Measurements from ENCODE around the gene TPSD1.

The TPSD1 gene

GRCh38 chr16:1285669-1286512 is 30.0 kb downstream of the TPSD1 start:
- Histone ChIP-seq H3K27me3 (peaks cover 0 to 92% of the 10 kb centered on the region in 2 donors), H3K36me3 (no peaks in the 10 kb centered on the region), H3K4me1 (peaks cover 0 to 15% (median 0%) of the 10 kb centered on the region in 4 donors), H3K27ac (no peak overlapping the region), H3K9me3 (no peaks in the 10 kb centered on the region), H3K4me3 (no peak overlapping the region)
- no peak for TF ChIP-seq CTCF (IDR thresholded peaks at IDR 0.05)
- no peak for DNase-seq
- intact Hi-C loops (cut with DNase I; ENCODE audit: low total_unique reads), result no loop called here

GRCh38 chr16:1286513-1287094 is 30.7 kb downstream of the TPSD1 start:
- no peak for DNase-seq
- Histone ChIP-seq H3K27ac (no peak overlapping the region), H3K9me3 (no peaks in the 10 kb centered on the region), H3K4me1 (peaks cover 0 to 15% (median 0%) of the 10 kb centered on the region in 4 donors), H3K4me3 (no peak overlapping the region), H3K36me3 (no peaks in the 10 kb centered on the region), H3K27me3 (peaks cover 0 to 94% of the 10 kb centered on the region in 2 donors)
- TF ChIP-seq CTCF (IDR thresholded peaks at IDR 0.05), result no peak
- intact Hi-C loops (cut with DNase I; ENCODE audit: low total_unique reads), result no loop called here

- peaks cover 0 to 15% (median 0%) of the 10 kb centered on the region in 4 donors for H3K4me1 ChIP-seq
- H3K9me3 ChIP-seq, result no peaks in the 10 kb centered on the region
- intact Hi-C loops (cut with DNase I; ENCODE audit: low total_unique reads), result no loop called here
- H3K27me3 ChIP-seq, result peaks cover 0 to 92% of the 10 kb centered on the region in 2 donors
- H3K4me3 ChIP-seq, result no peak overlapping the region
- no peak for DNase-seq
- H3K36me3 ChIP-seq, result no peaks in the 10 kb centered on the region
- TF ChIP-seq CTCF (IDR thresholded peaks at IDR 0.05), result no peak
- no peak overlapping the region for H3K27ac ChIP-seq
Observed at GRCh38 chr16:1287982-1288670, 32.3 kb downstream of the TPSD1 start.

GRCh38 chr16:1288813-1289476 is 33.1 kb downstream of the TPSD1 start:
- H3K27me3 ChIP-seq, result peaks cover 0 to 92% of the 10 kb centered on the region in 2 donors
- peaks cover 0 to 15% (median 0%) of the 10 kb centered on the region in 4 donors for H3K4me1 ChIP-seq
- no peak overlapping the region for H3K4me3 ChIP-seq
- no peak for TF ChIP-seq CTCF (IDR thresholded peaks at IDR 0.05)
- no peak for DNase-seq
- no peaks in the 10 kb centered on the region for H3K9me3 ChIP-seq
- no peak overlapping the region for H3K27ac ChIP-seq
- H3K36me3 ChIP-seq, result no peaks in the 10 kb centered on the region
- intact Hi-C loops (cut with DNase I; ENCODE audit: low total_unique reads), result no loop called here

GRCh38 chr16:1289477-1289866 is 33.6 kb downstream of the TPSD1 start:
- intact Hi-C loops (cut with DNase I; ENCODE audit: low total_unique reads), result no loop called here
- Histone ChIP-seq H3K4me3 (no peak overlapping the region), H3K27me3 (peaks cover 0 to 91% of the 10 kb centered on the region in 2 donors), H3K4me1 (peaks cover 0 to 15% (median 0%) of the 10 kb centered on the region in 4 donors), H3K36me3 (no peaks in the 10 kb centered on the region), H3K27ac (no peak overlapping the region), H3K9me3 (no peaks in the 10 kb centered on the region)
- no peak for DNase-seq
- TF ChIP-seq CTCF (IDR thresholded peaks at IDR 0.05), result no peak

All from tibial artery (tissue), 4 donors.